ENCODE data around the gene SETD1A.
A peak's percentile ranks its signal among the peaks of the same experiment; 100 is the strongest.

Gene SETD1A

GRCh38 chr16:30948667-30949649 lies 8.6 kb upstream of the SETD1A start, which contains the start of gene ORAI3:
Gene ORAI3 (plus strand): TSS chr16:30949068. CDS start chr16:30949290, 222 bp downstream.
- H3K79me2 ChIP-seq (ENCODE audit: insufficient read depth, low read length) = peaks cover 23% of the 10 kb centered on the region
- 0 out of 2 replicates have a peak within 1 kb of the TSS, but pooled peaks have one; percentile 25 for H2AFZ ChIP-seq (ENCODE audit: low read length)
- peaks cover 14% of the 10 kb centered on the region; the same call in 1 of the 2 replicates for H3K36me3 ChIP-seq (ENCODE audit: insufficient read depth, low read length)
- H3F3A ChIP-seq (ENCODE audit: low read depth) = no peaks in the 10 kb centered on the region
- TF ChIP-seq EZH2phosphoT487 (IDR thresholded peaks at IDR 0.05; ENCODE audit: borderline replicate concordance) = no peak
- TF ChIP-seq, protein P1, sequence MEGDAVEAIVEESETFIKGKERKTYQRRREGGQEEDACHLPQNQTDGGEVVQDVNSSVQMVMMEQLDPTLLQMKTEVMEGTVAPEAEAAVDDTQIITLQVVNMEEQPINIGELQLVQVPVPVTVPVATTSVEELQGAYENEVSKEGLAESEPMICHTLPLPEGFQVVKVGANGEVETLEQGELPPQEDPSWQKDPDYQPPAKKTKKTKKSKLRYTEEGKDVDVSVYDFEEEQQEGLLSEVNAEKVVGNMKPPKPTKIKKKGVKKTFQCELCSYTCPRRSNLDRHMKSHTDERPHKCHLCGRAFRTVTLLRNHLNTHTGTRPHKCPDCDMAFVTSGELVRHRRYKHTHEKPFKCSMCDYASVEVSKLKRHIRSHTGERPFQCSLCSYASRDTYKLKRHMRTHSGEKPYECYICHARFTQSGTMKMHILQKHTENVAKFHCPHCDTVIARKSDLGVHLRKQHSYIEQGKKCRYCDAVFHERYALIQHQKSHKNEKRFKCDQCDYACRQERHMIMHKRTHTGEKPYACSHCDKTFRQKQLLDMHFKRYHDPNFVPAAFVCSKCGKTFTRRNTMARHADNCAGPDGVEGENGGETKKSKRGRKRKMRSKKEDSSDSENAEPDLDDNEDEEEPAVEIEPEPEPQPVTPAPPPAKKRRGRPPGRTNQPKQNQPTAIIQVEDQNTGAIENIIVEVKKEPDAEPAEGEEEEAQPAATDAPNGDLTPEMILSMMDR (conservative IDR thresholded peaks at IDR 0.05; ENCODE audit: low read length) = no peak
- H3K27me3 ChIP-seq (ENCODE audit: insufficient read depth, low read length, poor library complexity, severe bottlenecking) = peaks cover 7% of the 10 kb centered on the region
- no peaks in the 10 kb centered on the region for H3K9me3 ChIP-seq (ENCODE audit: insufficient read depth, low read depth, low read length)
- peaks cover 3% of the 10 kb centered on the region for H4K20me1 ChIP-seq (ENCODE audit: insufficient read depth, low read length, poor library complexity, severe bottlenecking)
- H3K9me2 ChIP-seq (replicated peaks; ENCODE audit: low read depth, low read length) = no peaks in the 10 kb centered on the region
- H3K4me2 ChIP-seq (ENCODE audit: low read depth, low read length, poor library complexity, severe bottlenecking) = peak within 1 kb of the TSS; percentile 84
- H3K4me3 ChIP-seq (ENCODE audit: low read length, poor library complexity, severe bottlenecking) = peak within 1 kb of the TSS; percentile 90
- H3K4me1 ChIP-seq (ENCODE audit: insufficient read depth, low read length, poor library complexity, severe bottlenecking) = peaks cover 25% of the 10 kb centered on the region
- peak within 1 kb of the TSS; percentile 99 for H3K9ac ChIP-seq (ENCODE audit: low read depth, low read length, poor library complexity, severe bottlenecking)

DNA sequence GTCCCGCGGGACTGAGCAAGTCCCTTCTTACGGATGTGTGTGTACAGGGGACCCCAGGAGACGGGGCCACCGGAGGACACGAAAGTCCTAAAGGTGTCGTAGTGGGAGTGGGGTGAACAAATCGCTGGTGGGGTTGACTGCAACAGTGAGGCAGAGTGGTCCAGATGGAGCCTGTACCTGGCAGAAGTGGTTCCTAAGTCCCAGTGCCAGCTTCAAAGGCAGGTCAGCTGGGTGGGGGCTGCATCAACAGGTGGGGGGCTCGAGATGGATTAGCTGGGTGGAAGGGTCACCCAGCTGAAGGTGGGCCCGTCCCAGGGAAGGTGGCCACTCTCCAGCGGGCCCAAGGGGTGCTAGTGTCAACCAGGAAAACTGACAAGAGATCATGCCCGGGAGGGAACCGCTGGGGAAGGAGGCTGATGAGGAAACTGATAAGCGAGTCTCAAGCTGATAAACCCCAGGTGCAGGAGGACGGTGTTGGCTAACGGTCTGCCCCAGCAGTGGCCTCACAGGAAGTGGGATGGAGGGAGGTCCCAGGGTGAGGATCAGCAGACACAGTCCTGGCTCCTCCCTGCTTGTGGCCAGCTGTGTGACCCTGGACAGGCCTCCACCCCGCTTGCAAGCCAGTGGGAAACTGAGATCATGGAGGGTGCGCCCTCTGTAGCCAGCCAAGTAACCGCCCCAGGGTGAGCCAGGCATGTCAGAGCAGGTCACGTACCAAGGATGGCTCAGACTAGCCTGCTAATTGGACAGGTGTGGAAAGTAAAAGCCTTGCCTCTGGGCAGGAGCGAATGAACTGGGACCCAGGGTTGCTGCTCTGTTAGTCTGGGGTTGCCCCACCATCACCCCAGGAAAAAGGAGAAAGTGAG lies 7.7 kb upstream of the SETD1A start:
- no peak overlapping the region for H2AFZ ChIP-seq (ENCODE audit: low read length)
- peaks cover 7% of the 10 kb centered on the region for H3K27me3 ChIP-seq (ENCODE audit: insufficient read depth, low read length, poor library complexity, severe bottlenecking)
- H3K9me3 ChIP-seq (ENCODE audit: insufficient read depth, low read depth, low read length) = no peaks in the 10 kb centered on the region
- peaks cover 23% of the 10 kb centered on the region for H3K79me2 ChIP-seq (ENCODE audit: insufficient read depth, low read length)
- no peak for TF ChIP-seq EZH2phosphoT487 (IDR thresholded peaks at IDR 0.05; ENCODE audit: borderline replicate concordance)
- TF ChIP-seq, protein P1 (conservative IDR thresholded peaks at IDR 0.05; ENCODE audit: low read length) = peak; percentile 53
- 0 out of 2 replicates have a peak, but pooled peaks cover 6% of the 10 kb centered on the region for H3F3A ChIP-seq (ENCODE audit: low read depth)
- peak overlapping the region; percentile 90 for H3K4me3 ChIP-seq (ENCODE audit: low read length, poor library complexity, severe bottlenecking)
- peaks cover 3% of the 10 kb centered on the region for H4K20me1 ChIP-seq (ENCODE audit: insufficient read depth, low read length, poor library complexity, severe bottlenecking)
- H3K4me1 ChIP-seq (ENCODE audit: insufficient read depth, low read length, poor library complexity, severe bottlenecking) = peaks cover 25% of the 10 kb centered on the region
- no peaks in the 10 kb centered on the region for H3K9me2 ChIP-seq (replicated peaks; ENCODE audit: low read depth, low read length)
- peak overlapping the region; percentile 99 for H3K9ac ChIP-seq (ENCODE audit: low read depth, low read length, poor library complexity, severe bottlenecking)
- peaks cover 6% of the 10 kb centered on the region; the same call in 1 of the 2 replicates for H3K36me3 ChIP-seq (ENCODE audit: insufficient read depth, low read length)
- H3K4me2 ChIP-seq (ENCODE audit: low read depth, low read length, poor library complexity, severe bottlenecking) = peak overlapping the region; percentile 84

DNA sequence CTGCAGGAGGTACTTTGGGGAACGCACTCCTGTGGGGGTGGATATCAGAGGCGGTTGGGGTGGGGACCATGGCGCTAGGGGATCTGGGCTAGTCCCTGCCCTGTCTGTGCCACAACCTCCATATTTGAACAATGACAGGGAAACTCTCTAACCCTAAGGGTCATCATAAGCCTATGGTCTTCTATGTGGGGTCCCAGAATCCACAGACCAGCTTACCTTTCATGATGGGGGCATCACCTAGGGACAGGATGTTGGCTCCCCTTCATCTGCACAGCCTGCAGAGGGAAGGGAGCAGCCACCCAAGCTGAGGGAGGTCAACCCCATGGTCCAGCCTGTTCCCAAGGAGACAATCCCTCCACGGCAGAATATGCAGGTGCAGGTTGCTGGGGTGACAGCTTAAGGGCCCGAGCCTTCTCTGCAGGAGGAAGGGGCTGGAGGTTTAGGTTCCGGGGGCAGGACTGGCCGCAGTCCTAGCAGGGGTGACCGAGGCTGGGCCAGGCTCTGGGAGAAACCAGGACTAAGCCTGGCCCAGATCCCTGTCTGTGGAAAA lies 7.0 kb upstream of the SETD1A start:
- peaks cover 7% of the 10 kb centered on the region for H3K27me3 ChIP-seq (ENCODE audit: insufficient read depth, low read length, poor library complexity, severe bottlenecking)
- H3K9ac ChIP-seq (ENCODE audit: low read depth, low read length, poor library complexity, severe bottlenecking) = peak overlapping the region; percentile 99
- peak overlapping the region; percentile 84 for H3K4me2 ChIP-seq (ENCODE audit: low read depth, low read length, poor library complexity, severe bottlenecking)
- H3K9me2 ChIP-seq (replicated peaks; ENCODE audit: low read depth, low read length) = no peaks in the 10 kb centered on the region
- no peaks in the 10 kb centered on the region for H3K9me3 ChIP-seq (ENCODE audit: insufficient read depth, low read depth, low read length)
- H3K4me1 ChIP-seq (ENCODE audit: insufficient read depth, low read length, poor library complexity, severe bottlenecking) = peaks cover 25% of the 10 kb centered on the region
- peaks cover 3% of the 10 kb centered on the region for H4K20me1 ChIP-seq (ENCODE audit: insufficient read depth, low read length, poor library complexity, severe bottlenecking)
- H3K36me3 ChIP-seq (ENCODE audit: insufficient read depth, low read length) = peaks cover 4% of the 10 kb centered on the region; the same call in 1 of the 2 replicates
- no peak overlapping the region for H2AFZ ChIP-seq (ENCODE audit: low read length)
- H3F3A ChIP-seq (ENCODE audit: low read depth) = 0 out of 2 replicates have a peak, but pooled peaks cover 6% of the 10 kb centered on the region
- H3K79me2 ChIP-seq (ENCODE audit: insufficient read depth, low read length) = peaks cover 23% of the 10 kb centered on the region
- no peak for TF ChIP-seq EZH2phosphoT487 (IDR thresholded peaks at IDR 0.05; ENCODE audit: borderline replicate concordance)
- TF ChIP-seq, protein P1 (conservative IDR thresholded peaks at IDR 0.05; ENCODE audit: low read length) = no peak
- H3K4me3 ChIP-seq (ENCODE audit: low read length, poor library complexity, severe bottlenecking) = peak overlapping the region; percentile 90

All from Loucy (cell line).